ENCODE results near the gene RMDN3. TPM values are rescaled to one million over a fixed set of nuclear protein-coding genes. Genes with fewer than 3 reads are reported as not detected.

The RMDN3 gene
- total and polyA plus RNA-seq, 2 donors = 15.0 to 27.0 TPM

- H3K4me3 ChIP-seq (ENCODE audit: low read length in 2 of 2) = no peak overlapping the region
- peaks cover 59 to 66% of the 10 kb centered on the region in 2 donors for H3K36me3 ChIP-seq (ENCODE audit: control insufficient read depth in 2 of 2, insufficient read depth in 2 of 2, low read length in 1 of 2)
- H3K4me1 ChIP-seq (ENCODE audit: control insufficient read depth in 2 of 2, insufficient read depth in 2 of 2, low read length in 2 of 2) = peaks cover 6 to 14% of the 10 kb centered on the region in 2 donors
- WGBS = 99% methylated on average over 14 of the region's 14 CpGs
- H3K27me3 ChIP-seq (ENCODE audit: control insufficient read depth in 2 of 2, insufficient read depth in 1 of 2, low read length in 1 of 2) = no peaks in the 10 kb centered on the region
- H3K9me3 ChIP-seq (ENCODE audit: control insufficient read depth in 2 of 2, insufficient read depth in 1 of 2, low read length in 1 of 2) = no peaks in the 10 kb centered on the region
- no peak overlapping the region for H3K27ac ChIP-seq (ENCODE audit: low read depth in 1 of 2, low read length in 1 of 2)
- DNase-seq (ENCODE audit: low read depth in 6 of 9, low spot score in 9 of 9) = no peak
Measured at GRCh38 chr15:40775740-40776536, 20.9 kb upstream of the RMDN3 start.

GRCh38 chr15:40775007-40775406 is 20.0 kb upstream of the RMDN3 start:
- Histone ChIP-seq H3K4me3 (ENCODE audit: low read length in 2 of 2) (no peak overlapping the region), H3K27me3 (ENCODE audit: control insufficient read depth in 2 of 2, insufficient read depth in 1 of 2, low read length in 1 of 2) (no peaks in the 10 kb centered on the region), H3K9me3 (ENCODE audit: control insufficient read depth in 2 of 2, insufficient read depth in 1 of 2, low read length in 1 of 2) (no peaks in the 10 kb centered on the region), H3K4me1 (ENCODE audit: control insufficient read depth in 2 of 2, insufficient read depth in 2 of 2, low read length in 2 of 2) (peaks cover 7 to 24% of the 10 kb centered on the region in 2 donors), H3K27ac (ENCODE audit: low read depth in 1 of 2, low read length in 1 of 2) (no peak overlapping the region), H3K36me3 (ENCODE audit: control insufficient read depth in 2 of 2, insufficient read depth in 2 of 2, low read length in 1 of 2) (peaks cover 59 to 66% of the 10 kb centered on the region in 2 donors)
- 97% methylated on average over 10 of the region's 10 CpGs for WGBS
- no peak for DNase-seq (ENCODE audit: low read depth in 6 of 9, low spot score in 9 of 9)

DNA sequence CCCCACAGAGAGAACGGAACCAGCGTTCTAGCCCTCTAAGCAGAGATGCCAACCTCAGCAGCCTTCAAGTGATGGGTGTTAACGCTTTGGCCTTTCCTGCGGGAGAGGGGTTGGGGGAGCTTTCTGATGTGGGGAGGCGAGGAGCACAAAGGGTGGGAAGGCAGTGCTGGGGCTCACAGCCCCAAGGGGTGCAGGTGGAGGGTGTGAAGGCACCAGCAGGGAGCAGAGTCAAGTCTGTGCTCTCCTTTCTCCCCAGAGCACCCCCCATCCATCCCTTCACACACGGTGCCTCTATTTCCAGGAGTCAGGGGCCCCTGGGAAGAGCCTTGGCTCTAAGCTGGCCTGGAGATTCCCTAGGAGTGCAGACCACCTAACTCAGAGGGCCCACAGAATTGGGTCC is 18.8 kb upstream of the RMDN3 start:
- H3K4me3 ChIP-seq (ENCODE audit: low read length in 2 of 2) = no peak overlapping the region
- WGBS = 95% methylated on average over 6 of the region's 6 CpGs
- peaks cover 17 to 35% of the 10 kb centered on the region in 2 donors for H3K4me1 ChIP-seq (ENCODE audit: control insufficient read depth in 2 of 2, insufficient read depth in 2 of 2, low read length in 2 of 2)
- no peak for DNase-seq (ENCODE audit: low read depth in 6 of 9, low spot score in 9 of 9)
- no peaks in the 10 kb centered on the region for H3K9me3 ChIP-seq (ENCODE audit: control insufficient read depth in 2 of 2, insufficient read depth in 1 of 2, low read length in 1 of 2)
- no peak overlapping the region for H3K27ac ChIP-seq (ENCODE audit: low read depth in 1 of 2, low read length in 1 of 2)
- H3K27me3 ChIP-seq (ENCODE audit: control insufficient read depth in 2 of 2, insufficient read depth in 1 of 2, low read length in 1 of 2) = no peaks in the 10 kb centered on the region
- peaks cover 50 to 56% of the 10 kb centered on the region in 2 donors for H3K36me3 ChIP-seq (ENCODE audit: control insufficient read depth in 2 of 2, insufficient read depth in 2 of 2, low read length in 1 of 2)

DNA sequence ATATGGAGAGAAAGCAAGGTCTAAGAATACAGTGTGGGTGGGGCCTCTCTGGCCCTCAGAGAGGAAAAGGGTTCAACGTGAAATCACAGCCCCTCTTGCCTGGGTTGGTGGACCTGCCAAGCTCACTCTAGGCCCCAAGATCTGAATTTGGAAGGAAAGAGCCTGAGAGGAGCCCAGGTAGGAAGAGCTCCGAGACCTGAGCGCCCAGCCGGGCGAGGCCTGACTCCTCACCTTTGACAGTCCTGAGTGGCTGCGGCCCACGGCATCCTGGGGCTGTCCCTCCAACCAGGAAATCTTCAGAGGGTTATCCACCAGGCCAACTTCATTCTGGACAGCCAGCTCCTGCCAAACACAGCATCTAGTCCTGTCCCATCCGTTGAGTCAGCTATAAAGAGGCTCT is 18.4 kb upstream of the RMDN3 start:
- Histone ChIP-seq H3K9me3 (ENCODE audit: control insufficient read depth in 2 of 2, insufficient read depth in 1 of 2, low read length in 1 of 2) (no peaks in the 10 kb centered on the region), H3K27ac (ENCODE audit: low read depth in 1 of 2, low read length in 1 of 2) (no peak overlapping the region), H3K36me3 (ENCODE audit: control insufficient read depth in 2 of 2, insufficient read depth in 2 of 2, low read length in 1 of 2) (peaks cover 46 to 52% of the 10 kb centered on the region in 2 donors), H3K4me3 (ENCODE audit: low read length in 2 of 2) (no peak overlapping the region), H3K27me3 (ENCODE audit: control insufficient read depth in 2 of 2, insufficient read depth in 1 of 2, low read length in 1 of 2) (no peaks in the 10 kb centered on the region), H3K4me1 (ENCODE audit: control insufficient read depth in 2 of 2, insufficient read depth in 2 of 2, low read length in 2 of 2) (peaks cover 21 to 39% of the 10 kb centered on the region in 2 donors)
- no peak for DNase-seq (ENCODE audit: low read depth in 6 of 9, low spot score in 9 of 9)
- WGBS = 98% methylated on average over 8 of the region's 8 CpGs

- DNase-seq (ENCODE audit: low read depth in 6 of 9, low spot score in 9 of 9) = no peak
- WGBS = 95% methylated on average over 13 of the region's 13 CpGs
- no peak overlapping the region for H3K27ac ChIP-seq (ENCODE audit: low read depth in 1 of 2, low read length in 1 of 2)
- H3K4me3 ChIP-seq (ENCODE audit: low read length in 2 of 2) = no peak overlapping the region
- H3K4me1 ChIP-seq (ENCODE audit: control insufficient read depth in 2 of 2, insufficient read depth in 2 of 2, low read length in 2 of 2) = peaks cover 22 to 42% of the 10 kb centered on the region in 2 donors
- H3K36me3 ChIP-seq (ENCODE audit: control insufficient read depth in 2 of 2, insufficient read depth in 2 of 2, low read length in 1 of 2) = peaks cover 56 to 64% of the 10 kb centered on the region in 2 donors
- no peaks in the 10 kb centered on the region for H3K9me3 ChIP-seq (ENCODE audit: control insufficient read depth in 2 of 2, insufficient read depth in 1 of 2, low read length in 1 of 2)
- H3K27me3 ChIP-seq (ENCODE audit: control insufficient read depth in 2 of 2, insufficient read depth in 1 of 2, low read length in 1 of 2) = no peaks in the 10 kb centered on the region
Measured at GRCh38 chr15:40772014-40772413, 17.0 kb upstream of the RMDN3 start.

DNA sequence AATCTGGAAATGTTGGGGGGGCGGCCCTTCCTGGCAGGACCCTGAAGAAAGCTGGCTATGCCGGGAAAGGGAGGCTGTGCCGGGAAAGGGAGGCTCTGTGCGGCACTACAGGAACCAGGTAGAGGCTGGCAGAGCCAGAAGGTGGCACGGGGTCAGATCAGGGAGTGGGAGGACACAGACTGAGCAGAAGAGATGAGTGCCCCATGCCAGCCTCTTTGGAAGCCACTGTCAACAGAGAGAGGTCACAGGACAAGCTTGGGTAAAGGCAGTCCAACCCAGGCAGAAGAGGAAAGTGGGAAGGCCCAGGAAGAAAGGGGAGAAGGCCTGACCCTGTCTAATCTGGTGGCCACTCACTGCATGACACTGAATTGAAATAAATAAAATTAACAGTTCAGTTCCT is 16.2 kb upstream of the RMDN3 start:
- Histone ChIP-seq H3K27ac (ENCODE audit: low read depth in 1 of 2, low read length in 1 of 2) (no peak overlapping the region), H3K27me3 (ENCODE audit: control insufficient read depth in 2 of 2, insufficient read depth in 1 of 2, low read length in 1 of 2) (no peaks in the 10 kb centered on the region), H3K36me3 (ENCODE audit: control insufficient read depth in 2 of 2, insufficient read depth in 2 of 2, low read length in 1 of 2) (peaks cover 50 to 61% of the 10 kb centered on the region in 2 donors), H3K9me3 (ENCODE audit: control insufficient read depth in 2 of 2, insufficient read depth in 1 of 2, low read length in 1 of 2) (no peaks in the 10 kb centered on the region), H3K4me3 (ENCODE audit: low read length in 2 of 2) (no peak overlapping the region), H3K4me1 (ENCODE audit: control insufficient read depth in 2 of 2, insufficient read depth in 2 of 2, low read length in 2 of 2) (peaks cover 16 to 38% of the 10 kb centered on the region in 2 donors)
- DNase-seq (ENCODE audit: low read depth in 6 of 9, low spot score in 9 of 9) = no peak
- WGBS = over 99% methylated on average over 5 of the region's 5 CpGs

- peak overlapping the region; percentile 68 to 82 for H3K27ac ChIP-seq (ENCODE audit: low read depth in 1 of 2, low read length in 1 of 2)
- peak overlapping the region in 1 of 2 donors; percentile 12 for H3K4me3 ChIP-seq (ENCODE audit: low read length in 2 of 2)
- H3K36me3 ChIP-seq (ENCODE audit: control insufficient read depth in 2 of 2, insufficient read depth in 2 of 2, low read length in 1 of 2) = peaks cover 44 to 52% of the 10 kb centered on the region in 2 donors
- H3K27me3 ChIP-seq (ENCODE audit: control insufficient read depth in 2 of 2, insufficient read depth in 1 of 2, low read length in 1 of 2) = no peaks in the 10 kb centered on the region
- 6% methylated on average over 17 of the region's 17 CpGs for whole genome bisulfite sequencing
- H3K4me1 ChIP-seq (ENCODE audit: control insufficient read depth in 2 of 2, insufficient read depth in 2 of 2, low read length in 2 of 2) = peaks cover 20 to 48% of the 10 kb centered on the region in 2 donors
- DNase-seq (ENCODE audit: low read depth in 6 of 9, low spot score in 9 of 9) = peak in 4 of 9 donors; percentile 38 to 76 (median 60)
- H3K9me3 ChIP-seq (ENCODE audit: control insufficient read depth in 2 of 2, insufficient read depth in 1 of 2, low read length in 1 of 2) = no peaks in the 10 kb centered on the region
Measured at GRCh38 chr15:40770147-40770721, 15.2 kb upstream of the RMDN3 start.

DNA sequence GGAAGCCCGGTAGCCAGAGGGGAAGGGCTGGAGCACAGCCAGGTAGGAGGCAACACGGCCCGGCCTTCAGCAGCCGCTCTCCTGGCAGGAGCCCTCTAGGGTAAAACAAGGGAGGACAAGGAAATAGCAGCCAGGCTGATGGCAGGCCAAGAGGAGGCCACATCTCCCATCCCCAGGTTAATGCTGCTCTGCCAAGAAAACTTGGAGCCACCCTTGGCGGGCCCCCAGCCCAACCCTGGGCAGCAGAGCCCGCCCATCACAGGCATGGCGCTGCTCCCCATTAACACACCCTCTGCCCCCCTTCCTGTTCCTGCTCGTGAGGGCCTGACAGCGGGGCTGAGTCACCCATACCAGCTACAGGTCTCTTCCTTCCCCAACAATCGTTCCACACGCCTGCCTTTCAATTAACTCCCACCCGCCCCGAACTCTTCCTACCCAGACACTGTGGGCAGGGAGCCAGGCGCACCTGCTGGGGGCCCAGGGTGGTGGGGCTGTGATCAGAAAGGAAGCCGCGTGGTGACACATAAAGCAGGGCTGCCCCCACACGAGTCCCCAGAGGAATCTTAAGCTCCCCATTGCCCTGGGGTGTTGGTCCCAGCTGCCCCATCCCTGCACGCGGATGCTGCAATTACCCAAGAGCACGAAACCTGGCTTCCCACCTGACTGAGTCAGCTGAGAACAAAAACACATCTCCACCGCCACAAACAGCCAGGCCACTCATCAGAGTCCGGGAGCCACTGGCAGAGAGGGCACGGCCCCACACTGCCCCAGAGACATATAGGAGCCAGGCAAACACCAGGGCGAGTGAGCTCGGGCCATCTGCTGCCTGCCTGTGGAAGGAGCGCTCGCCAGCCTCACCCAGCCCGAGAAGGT is 14.5 kb upstream of the RMDN3 start, which contains the start of gene C15orf62:
C15orf62 (plus strand) TSS at position 707 of the 873 bp plus-strand sequence. CDS start 516 bp downstream, outside the sequence.
- peak in 4 of 9 donors; percentile 60 to 81 (median 64) for DNase-seq (ENCODE audit: low read depth in 6 of 9, low spot score in 9 of 9)
- H3K4me1 ChIP-seq (ENCODE audit: control insufficient read depth in 2 of 2, insufficient read depth in 2 of 2, low read length in 2 of 2) = peaks cover 25 to 55% of the 10 kb centered on the region in 2 donors
- peak within 1 kb of the TSS; percentile 68 to 82 for H3K27ac ChIP-seq (ENCODE audit: low read depth in 1 of 2, low read length in 1 of 2)
- 7% methylated on average over 28 of the region's 28 CpGs for whole genome bisulfite sequencing
- H3K4me3 ChIP-seq (ENCODE audit: low read length in 2 of 2) = peak within 1 kb of the TSS in 1 of 2 donors; percentile 12
- no peaks in the 10 kb centered on the region for H3K9me3 ChIP-seq (ENCODE audit: control insufficient read depth in 2 of 2, insufficient read depth in 1 of 2, low read length in 1 of 2)
- H3K36me3 ChIP-seq (ENCODE audit: control insufficient read depth in 2 of 2, insufficient read depth in 2 of 2, low read length in 1 of 2) = peaks cover 37 to 45% of the 10 kb centered on the region in 2 donors
- no peaks in the 10 kb centered on the region for H3K27me3 ChIP-seq (ENCODE audit: control insufficient read depth in 2 of 2, insufficient read depth in 1 of 2, low read length in 1 of 2)
